Measurements from ENCODE around the gene SRRM2.
A peak's percentile ranks its signal among the peaks of the same experiment; 100 is the strongest.

Gene SRRM2

GRCh38 chr16:2756288-2757015, 4.0 kb downstream of the SRRM2 start:
- Histone ChIP-seq H3K27ac (peak overlapping the region in 1 of 21 experiments; percentile 19), H3K4me3 (no peak overlapping the region)

GRCh38 chr16:2757344-2757743, 4.9 kb downstream of the SRRM2 start:
- H3K4me3 ChIP-seq, result no peak overlapping the region
- H3K27ac ChIP-seq, result no peak overlapping the region

DNA sequence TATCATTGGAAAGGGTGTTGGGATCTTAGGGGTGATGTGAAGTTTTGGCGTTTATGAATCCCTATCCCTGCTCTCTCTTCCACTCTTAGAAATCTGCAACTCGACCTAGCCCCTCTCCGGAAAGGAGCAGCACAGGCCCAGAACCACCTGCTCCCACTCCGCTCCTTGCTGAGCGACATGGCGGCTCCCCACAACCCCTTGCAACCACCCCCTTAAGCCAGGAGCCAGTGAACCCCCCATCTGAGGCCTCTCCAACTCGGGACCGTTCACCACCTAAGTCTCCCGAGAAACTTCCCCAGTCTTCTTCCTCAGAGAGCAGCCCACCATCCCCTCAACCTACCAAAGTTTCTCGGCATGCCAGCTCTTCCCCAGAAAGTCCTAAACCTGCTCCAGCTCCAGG, 9.0 kb downstream of the SRRM2 start:
- no peak overlapping the region for H3K4me3 ChIP-seq
- no peak overlapping the region for H3K27ac ChIP-seq

DNA sequence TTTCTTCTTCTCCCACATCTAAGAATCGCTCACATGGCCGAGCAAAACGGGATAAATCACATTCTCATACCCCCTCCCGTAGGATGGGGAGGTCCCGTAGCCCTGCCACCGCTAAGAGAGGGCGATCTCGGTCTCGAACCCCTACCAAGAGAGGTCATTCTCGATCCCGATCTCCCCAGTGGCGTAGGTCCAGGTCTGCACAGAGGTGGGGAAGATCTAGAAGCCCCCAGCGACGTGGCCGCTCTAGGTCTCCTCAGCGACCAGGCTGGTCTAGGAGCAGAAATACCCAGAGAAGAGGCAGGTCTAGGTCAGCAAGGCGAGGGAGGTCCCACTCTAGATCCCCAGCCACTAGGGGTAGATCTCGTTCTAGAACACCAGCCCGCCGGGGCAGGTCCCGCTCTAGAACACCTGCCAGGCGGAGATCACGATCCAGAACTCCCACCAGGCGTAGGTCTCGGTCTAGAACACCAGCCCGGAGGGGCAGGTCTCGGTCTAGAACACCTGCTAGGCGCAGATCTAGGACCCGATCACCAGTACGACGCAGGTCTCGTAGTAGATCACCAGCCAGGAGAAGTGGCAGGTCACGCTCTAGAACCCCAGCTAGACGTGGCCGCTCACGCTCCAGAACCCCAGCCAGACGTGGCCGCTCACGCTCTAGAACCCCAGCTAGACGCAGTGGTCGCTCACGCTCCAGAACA, 9.6 kb downstream of the SRRM2 start:
- Histone ChIP-seq H3K4me3 (no peak overlapping the region), H3K27ac (no peak overlapping the region)

- no peak overlapping the region for H3K27ac ChIP-seq
- no peak overlapping the region for H3K4me3 ChIP-seq
Observed at GRCh38 chr16:2762711-2763110, 10.3 kb downstream of the SRRM2 start.

GRCh38 chr16:2763173-2763572, 10.7 kb downstream of the SRRM2 start:
- Histone ChIP-seq H3K4me3 (no peak overlapping the region), H3K27ac (no peak overlapping the region)

DNA sequence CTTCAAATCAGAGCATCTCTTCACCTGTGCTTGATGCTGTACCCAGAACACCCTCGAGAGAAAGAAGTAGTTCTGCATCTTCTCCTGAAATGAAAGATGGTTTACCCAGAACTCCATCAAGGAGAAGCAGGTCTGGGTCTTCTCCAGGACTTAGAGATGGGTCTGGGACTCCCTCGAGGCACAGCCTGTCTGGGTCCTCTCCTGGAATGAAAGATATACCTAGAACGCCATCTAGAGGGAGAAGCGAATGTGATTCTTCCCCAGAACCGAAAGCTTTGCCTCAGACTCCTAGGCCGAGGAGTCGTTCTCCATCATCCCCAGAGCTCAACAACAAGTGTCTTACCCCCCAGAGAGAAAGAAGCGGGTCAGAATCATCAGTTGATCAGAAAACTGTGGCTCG, 12.3 kb downstream of the SRRM2 start:
- no peak overlapping the region for H3K4me3 ChIP-seq
- no peak overlapping the region for H3K27ac ChIP-seq

DNA sequence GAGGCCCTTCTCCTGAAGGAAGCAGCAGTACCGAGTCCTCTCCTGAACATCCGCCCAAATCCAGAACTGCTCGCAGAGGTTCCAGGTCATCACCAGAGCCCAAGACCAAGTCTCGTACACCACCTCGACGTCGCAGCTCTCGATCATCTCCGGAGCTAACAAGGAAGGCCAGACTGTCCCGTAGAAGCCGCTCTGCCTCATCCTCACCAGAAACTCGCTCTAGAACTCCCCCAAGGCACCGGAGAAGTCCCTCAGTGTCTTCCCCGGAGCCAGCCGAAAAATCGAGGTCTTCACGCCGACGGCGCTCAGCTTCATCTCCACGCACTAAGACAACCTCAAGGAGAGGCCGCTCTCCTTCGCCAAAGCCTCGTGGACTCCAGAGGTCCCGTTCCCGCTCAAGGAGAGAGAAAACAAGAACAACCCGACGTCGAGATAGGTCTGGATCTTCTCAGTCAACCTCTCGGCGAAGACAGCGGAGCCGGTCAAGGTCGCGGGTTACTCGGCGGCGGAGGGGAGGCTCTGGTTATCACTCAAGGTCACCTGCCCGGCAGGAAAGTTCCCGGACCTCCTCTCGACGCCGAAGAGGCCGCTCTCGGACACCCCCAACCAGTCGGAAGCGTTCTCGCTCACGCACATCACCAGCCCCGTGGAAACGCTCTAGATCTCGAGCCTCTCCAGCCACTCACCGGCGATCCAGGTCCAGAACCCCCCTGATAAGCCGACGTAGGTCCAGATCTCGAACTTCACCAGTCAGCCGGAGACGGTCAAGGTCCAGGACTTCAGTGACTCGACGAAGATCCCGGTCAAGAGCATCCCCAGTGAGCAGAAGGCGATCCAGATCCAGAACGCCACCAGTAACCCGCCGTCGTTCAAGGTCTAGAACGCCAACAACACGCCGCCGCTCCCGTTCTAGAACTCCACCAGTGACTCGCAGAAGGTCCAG, 13.3 kb downstream of the SRRM2 start:
- no peak overlapping the region for H3K4me3 ChIP-seq
- no peak overlapping the region for H3K27ac ChIP-seq

DNA sequence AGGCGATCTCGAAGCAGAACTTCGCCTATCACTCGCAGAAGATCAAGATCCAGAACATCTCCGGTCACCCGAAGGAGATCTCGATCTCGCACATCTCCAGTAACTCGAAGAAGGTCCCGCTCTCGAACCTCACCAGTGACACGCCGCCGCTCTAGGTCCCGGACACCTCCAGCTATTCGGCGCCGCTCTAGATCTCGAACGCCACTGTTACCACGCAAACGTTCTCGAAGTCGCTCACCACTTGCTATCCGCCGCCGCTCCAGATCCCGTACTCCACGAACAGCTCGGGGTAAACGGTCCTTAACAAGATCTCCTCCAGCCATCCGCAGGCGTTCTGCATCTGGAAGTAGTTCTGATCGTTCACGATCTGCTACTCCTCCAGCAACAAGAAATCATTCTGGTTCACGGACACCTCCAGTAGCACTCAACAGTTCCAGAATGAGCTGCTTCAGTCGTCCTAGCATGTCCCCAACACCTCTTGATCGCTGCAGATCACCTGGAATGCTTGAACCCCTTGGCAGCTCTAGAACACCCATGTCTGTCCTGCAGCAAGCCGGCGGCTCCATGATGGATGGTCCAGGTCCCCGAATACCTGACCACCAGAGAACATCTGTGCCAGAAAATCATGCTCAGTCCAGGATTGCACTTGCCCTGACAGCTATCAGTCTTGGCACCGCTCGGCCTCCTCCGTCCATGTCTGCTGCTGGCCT, 14.1 kb downstream of the SRRM2 start:
- H3K27ac ChIP-seq, result no peak overlapping the region
- H3K4me3 ChIP-seq, result no peak overlapping the region

- peak overlapping the region in 1 of 21 experiments; percentile 33 for H3K27ac ChIP-seq
- H3K4me3 ChIP-seq, result no peak overlapping the region
Observed at GRCh38 chr16:2767140-2767731, 14.8 kb downstream of the SRRM2 start.

DNA sequence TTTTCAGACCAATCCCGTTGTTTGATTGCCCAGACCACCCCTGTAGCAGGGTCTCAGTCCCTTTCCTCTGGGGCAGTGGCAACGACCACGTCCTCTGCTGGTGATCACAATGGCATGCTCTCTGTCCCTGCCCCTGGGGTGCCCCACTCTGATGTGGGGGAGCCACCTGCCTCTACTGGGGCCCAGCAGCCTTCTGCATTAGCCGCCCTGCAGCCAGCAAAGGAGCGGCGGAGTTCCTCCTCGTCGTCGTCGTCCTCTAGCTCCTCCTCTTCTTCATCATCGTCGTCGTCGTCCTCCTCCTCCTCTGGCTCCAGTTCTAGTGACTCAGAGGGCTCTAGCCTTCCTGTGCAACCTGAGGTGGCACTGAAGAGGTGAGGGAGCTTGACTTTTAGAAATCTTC, 15.5 kb downstream of the SRRM2 start:
- peak overlapping the region in 1 of 21 experiments; percentile 28 for H3K27ac ChIP-seq
- no peak overlapping the region for H3K4me3 ChIP-seq

DNA sequence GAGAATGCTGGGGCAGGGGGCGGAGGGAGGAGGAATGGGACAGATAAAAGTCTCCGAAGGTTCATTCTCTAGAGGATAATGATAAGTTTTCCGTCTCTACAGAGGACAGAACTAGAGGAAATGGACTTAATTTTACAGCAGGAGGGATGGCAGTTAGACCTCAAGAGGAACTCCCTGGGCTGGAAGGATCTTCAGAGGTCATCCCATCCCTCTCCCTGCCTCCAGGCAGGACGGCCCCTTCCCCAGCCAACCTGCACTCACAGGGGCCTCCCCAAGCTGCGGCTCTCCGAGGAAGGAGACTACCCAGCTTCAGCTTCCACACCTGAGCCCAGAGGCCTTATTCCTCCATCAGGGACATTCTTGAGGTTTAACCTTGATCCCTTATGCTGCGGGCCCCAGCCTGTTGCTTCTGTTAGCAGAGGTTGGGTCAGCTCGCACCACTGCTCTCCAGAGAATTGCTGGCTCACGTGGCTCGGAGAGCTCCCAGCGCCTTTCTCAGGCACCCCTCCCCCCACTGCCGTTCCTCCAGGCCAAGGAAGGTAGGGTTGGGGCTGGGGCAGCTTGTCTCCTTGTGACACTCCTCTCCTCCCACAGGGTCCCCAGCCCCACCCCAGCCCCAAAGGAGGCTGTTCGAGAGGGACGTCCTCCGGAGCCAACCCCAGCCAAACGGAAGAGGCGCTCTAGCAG, 16.1 kb downstream of the SRRM2 start:
- peak overlapping the region in 1 of 21 experiments; percentile 28 for H3K27ac ChIP-seq
- no peak overlapping the region for H3K4me3 ChIP-seq

GRCh38 chr16:2769100-2769529, 16.7 kb downstream of the SRRM2 start:
- H3K4me3 ChIP-seq, result no peak overlapping the region

DNA sequence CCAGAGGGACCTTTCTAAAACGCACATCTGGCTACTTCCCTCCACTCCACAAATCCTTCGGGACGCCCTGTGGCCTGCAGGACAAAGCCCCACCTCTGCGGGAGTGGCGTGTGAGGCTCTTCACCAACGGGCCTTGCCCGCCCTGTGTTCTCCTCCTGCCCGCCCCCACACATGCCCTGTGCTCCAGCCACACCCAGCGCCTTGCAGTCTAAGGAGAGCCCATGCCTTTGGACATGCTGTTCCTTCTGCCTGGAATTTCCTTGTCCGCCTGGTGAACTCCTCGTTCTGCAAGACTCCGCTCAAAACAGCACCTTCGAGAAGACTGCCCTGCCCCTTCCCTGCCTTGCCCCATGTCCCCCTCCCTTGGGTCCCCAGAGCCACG, 17.2 kb downstream of the SRRM2 start:
- peak overlapping the region in 1 of 21 experiments; percentile 11 for H3K27ac ChIP-seq
- H3K4me3 ChIP-seq, result no peak overlapping the region

More at GRCh38 chr16:2769100-2769529, 16.7 kb downstream of the SRRM2 start:
- H3K27ac ChIP-seq, result peak overlapping the region in 1 of 21 experiments; percentile 11

DNA sequence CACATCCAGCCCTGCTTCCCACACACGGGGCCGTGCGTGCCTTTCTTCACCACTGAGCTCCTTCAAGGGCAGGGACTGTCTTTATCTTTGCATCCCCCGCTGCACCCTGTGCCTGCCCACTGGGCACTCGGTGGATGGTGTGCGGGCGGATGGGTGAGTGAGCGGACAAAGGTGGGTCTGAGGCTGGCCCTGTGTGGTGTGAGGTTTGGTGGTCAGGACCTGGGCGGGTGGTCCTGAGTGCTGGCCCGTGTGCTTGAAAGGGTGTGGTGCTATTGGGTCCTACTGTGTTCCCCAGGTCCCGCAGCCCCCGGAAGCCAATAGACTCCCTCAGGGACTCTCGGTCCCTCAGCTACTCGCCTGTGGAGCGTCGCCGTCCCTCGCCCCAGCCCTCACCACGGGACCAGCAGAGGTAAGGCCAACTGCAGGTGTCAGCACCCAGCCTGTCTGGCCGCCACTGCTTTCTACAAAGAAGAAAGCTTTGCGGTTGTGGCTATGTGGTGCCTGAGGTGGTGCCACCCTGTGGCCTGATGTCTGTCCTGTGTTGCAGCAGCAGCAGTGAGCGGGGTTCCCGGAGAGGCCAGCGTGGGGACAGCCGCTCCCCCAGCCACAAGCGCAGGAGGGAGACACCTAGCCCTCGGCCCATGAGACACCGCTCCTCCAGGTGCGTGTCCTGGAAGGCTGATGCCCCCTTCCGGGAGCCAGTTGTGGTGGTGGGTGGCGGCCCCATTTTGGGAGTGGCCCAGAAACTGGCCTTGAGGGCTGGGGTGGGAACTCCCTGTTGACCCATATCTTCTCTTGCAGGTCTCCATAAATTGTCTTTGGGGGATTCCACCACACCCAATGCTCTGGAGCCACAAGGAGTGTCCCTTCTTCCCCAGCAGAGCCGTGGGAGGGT, 17.9 kb downstream of the SRRM2 start:
- H3K27ac ChIP-seq, result peak overlapping the region in 1 of 21 experiments; percentile 20
- no peak overlapping the region for H3K4me3 ChIP-seq

DNA sequence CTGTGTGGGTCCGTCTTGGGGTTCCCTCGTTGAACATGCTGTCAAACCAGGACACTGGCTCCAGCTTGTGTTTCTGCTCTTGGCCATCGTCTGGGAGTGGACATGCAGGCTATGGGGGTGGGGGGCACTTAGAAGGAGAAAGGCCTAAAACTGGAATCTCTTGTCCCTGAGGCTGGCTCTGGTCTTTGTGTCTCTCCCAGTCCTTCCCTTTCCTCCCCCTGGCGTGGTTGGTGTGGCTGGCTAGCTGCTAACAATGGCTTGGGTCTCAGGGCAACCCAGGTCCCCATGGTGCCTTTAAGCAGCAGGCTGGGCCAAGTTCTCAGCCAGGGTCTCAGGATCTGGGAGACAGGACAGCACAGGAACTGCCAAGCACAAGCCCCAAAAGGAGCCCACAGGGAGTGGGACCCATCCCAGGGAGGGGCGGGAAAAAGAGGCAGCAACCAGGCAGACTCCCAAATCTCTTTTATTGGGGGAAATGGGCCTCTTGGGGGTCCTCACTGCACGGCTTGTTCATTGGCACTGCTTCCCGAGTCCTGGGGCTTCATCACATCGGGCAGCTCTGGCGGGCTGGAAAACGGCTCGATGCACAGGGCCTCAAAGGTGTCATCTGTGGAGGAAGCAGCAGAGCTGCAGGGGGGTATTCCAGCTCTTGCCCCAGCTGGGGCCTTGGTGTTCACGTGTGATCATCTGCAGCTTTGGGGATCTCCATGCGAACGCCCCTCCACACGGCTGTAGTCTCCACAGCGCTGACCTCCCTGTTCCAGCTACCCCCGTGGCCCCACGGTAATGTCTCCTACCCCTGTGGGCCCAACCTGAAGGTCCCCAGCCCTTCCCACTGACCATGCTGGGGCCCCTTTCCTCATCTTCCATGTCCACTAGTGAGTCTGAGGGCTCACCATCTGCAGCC, 19.3 kb downstream of the SRRM2 start:
- no peak overlapping the region for H3K4me3 ChIP-seq
- H3K27ac ChIP-seq, result no peak overlapping the region

All from skin epidermis (tissue), 12 donors.